Measurements from ENCODE around the gene HELQ. TPM values are rescaled to one million over a fixed set of nuclear protein-coding genes. Genes with fewer than 3 reads are reported as not detected.

Gene HELQ
- total RNA-seq, 4 donors from 2014 or later = 7.8 to 15.9 (median 12.3) TPM

DNA sequence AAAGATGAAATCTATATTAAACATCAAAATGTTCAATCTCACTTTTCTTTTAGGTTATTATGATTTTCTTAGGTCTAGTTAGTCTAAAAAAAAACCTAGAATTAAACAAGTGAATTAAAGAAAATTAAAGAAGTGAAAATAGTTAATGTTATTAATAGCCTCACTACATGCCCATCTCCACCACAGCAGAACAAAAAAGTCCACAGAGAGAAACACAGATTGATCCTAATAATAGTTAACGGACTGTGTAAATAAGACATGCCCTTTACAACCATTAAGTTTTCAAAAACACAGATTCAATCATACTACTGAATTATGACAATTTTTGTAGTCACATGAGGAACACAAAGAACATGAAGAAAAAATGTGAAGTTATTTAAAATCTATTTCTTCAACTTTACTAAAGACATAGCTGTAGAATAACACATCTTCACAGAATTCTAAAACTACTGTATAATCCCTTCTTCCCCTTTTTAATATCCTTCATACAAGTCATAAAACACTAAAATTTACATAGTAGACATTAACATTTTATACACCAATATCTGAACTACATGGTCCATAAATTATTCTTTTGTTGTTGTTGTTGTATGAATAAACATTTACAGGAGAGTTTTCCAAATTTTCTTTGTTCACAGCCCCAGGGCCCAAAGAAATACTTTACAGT, 15.3 kb downstream of the HELQ start:
- Histone ChIP-seq H3K27me3 (no peaks in the 10 kb centered on the region), H3K36me3 (peaks cover 41 to 88% (median 62%) of the 10 kb centered on the region in 4 donors), H3K27ac (replicated peaks in 1 of 4) (no peak overlapping the region), H3K4me1 (no peaks in the 10 kb centered on the region), H3K4me3 (no peak overlapping the region), H3K9me3 (no peaks in the 10 kb centered on the region)
- TF ChIP-seq POLR2A (IDR thresholded peaks at IDR 0.05; ENCODE audit: low read depth) = no peak
- TF ChIP-seq EP300 (IDR thresholded peaks at IDR 0.05) = no peak
- TF ChIP-seq, protein P1, sequence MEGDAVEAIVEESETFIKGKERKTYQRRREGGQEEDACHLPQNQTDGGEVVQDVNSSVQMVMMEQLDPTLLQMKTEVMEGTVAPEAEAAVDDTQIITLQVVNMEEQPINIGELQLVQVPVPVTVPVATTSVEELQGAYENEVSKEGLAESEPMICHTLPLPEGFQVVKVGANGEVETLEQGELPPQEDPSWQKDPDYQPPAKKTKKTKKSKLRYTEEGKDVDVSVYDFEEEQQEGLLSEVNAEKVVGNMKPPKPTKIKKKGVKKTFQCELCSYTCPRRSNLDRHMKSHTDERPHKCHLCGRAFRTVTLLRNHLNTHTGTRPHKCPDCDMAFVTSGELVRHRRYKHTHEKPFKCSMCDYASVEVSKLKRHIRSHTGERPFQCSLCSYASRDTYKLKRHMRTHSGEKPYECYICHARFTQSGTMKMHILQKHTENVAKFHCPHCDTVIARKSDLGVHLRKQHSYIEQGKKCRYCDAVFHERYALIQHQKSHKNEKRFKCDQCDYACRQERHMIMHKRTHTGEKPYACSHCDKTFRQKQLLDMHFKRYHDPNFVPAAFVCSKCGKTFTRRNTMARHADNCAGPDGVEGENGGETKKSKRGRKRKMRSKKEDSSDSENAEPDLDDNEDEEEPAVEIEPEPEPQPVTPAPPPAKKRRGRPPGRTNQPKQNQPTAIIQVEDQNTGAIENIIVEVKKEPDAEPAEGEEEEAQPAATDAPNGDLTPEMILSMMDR (IDR thresholded peaks at IDR 0.05) = no peak
- no peak for TF ChIP-seq POLR2AphosphoS5 (IDR thresholded peaks at IDR 0.05)
- intact Hi-C loops (cut with DNase I) = no loop called here
- 93% methylated on average over 1 of the region's 1 CpG for WGBS
- no peak for DNase-seq (ENCODE audit: extremely low spot score)

DNA sequence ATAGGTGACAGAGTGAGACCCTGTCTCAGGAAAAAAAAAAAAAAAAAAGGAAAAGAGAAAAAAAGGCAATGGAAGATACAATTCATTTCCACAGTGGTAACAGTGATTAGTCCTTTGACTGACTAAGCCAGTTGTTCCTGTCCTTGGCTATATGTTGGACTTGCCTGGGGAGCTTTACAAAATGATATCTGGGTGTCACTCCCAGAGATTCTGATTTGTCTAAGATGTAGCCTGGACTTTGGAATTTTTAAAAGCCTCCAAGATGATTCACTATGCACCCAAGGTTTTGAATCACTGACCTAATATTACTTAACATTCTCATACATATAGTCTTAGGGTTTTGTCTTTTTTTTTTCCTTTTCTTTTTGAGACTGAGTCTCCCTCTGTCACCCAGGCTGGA, 16.9 kb downstream of the HELQ start:
- Histone ChIP-seq H3K27ac (replicated peaks in 1 of 4) (no peak overlapping the region), H3K27me3 (no peaks in the 10 kb centered on the region), H3K36me3 (peaks cover 34 to 82% (median 55%) of the 10 kb centered on the region in 4 donors), H3K9me3 (no peaks in the 10 kb centered on the region), H3K4me3 (no peak overlapping the region), H3K4me1 (no peaks in the 10 kb centered on the region)
- intact Hi-C loops (cut with DNase I) = no loop called here
- TF ChIP-seq POLR2AphosphoS5 (IDR thresholded peaks at IDR 0.05) (no peak), POLR2A (IDR thresholded peaks at IDR 0.05; ENCODE audit: low read depth) (no peak), EP300 (IDR thresholded peaks at IDR 0.05) (no peak)
- TF ChIP-seq, protein P1 (IDR thresholded peaks at IDR 0.05) = no peak
- no peak for DNase-seq (ENCODE audit: extremely low spot score)

DNA sequence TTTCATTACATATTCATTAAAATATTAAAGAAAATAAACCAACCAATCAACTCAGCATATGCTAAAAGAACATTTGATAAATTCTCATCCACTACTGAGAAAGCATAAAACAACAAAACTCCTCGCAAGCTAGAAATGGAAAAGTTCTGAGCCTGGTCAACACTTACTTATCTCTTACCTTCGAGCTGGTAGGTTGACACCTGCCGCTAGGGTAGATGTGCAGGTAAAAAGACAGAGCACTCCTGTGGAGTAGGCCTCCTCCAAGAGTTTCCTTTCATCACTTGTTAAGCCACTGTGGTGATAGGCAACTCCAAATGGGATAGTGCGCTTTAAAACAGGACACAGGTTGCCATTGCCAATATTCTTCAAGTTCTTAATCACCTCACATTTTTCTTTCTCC, 18.9 kb downstream of the HELQ start:
- no peak overlapping the region for H3K27ac ChIP-seq (replicated peaks in 1 of 4)
- no peaks in the 10 kb centered on the region for H3K9me3 ChIP-seq
- intact Hi-C loops (cut with DNase I) = no loop called here
- TF ChIP-seq, protein P1 (IDR thresholded peaks at IDR 0.05) = no peak
- TF ChIP-seq POLR2AphosphoS5 (IDR thresholded peaks at IDR 0.05) = no peak
- no peak for TF ChIP-seq POLR2A (IDR thresholded peaks at IDR 0.05; ENCODE audit: low read depth)
- no peak for TF ChIP-seq EP300 (IDR thresholded peaks at IDR 0.05)
- H3K36me3 ChIP-seq = peaks cover 23 to 75% (median 45%) of the 10 kb centered on the region in 4 donors
- 97% methylated on average over 4 of the region's 4 CpGs for WGBS
- DNase-seq (ENCODE audit: extremely low spot score) = no peak
- H3K4me3 ChIP-seq = no peak overlapping the region
- H3K4me1 ChIP-seq = no peaks in the 10 kb centered on the region
- H3K27me3 ChIP-seq = no peaks in the 10 kb centered on the region

DNA sequence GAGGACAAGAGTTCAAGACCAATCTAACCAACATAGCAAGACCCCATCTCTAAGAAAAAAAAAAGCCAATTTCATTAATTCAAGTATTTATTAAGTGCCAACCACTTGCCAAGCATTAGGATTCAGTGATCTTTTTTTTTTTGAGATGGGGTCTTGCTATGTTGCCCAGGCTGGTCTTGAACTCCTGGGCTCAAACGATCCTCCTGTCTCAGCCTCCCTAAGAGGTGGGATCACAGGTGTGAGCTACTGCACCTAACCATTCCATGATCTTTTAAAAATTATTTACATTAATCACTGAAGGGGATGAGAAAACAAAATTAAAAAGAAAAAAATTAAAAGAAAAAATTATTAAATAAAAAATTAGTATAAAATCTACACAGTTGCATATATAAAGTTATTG, 24.4 kb downstream of the HELQ start:
- H3K36me3 ChIP-seq = peaks cover 20 to 68% (median 51%) of the 10 kb centered on the region in 4 donors
- intact Hi-C loops (cut with DNase I) = no loop called here
- no peak for DNase-seq (ENCODE audit: extremely low spot score)

More for the DNA sequence above, 24.4 kb downstream of the HELQ start:
- TF ChIP-seq EP300 (IDR thresholded peaks at IDR 0.05) (no peak), POLR2A (IDR thresholded peaks at IDR 0.05; ENCODE audit: low read depth) (no peak), POLR2AphosphoS5 (IDR thresholded peaks at IDR 0.05) (no peak)
- TF ChIP-seq, protein P1 (IDR thresholded peaks at IDR 0.05) = no peak
- Histone ChIP-seq H3K9me3 (no peaks in the 10 kb centered on the region), H3K27me3 (no peaks in the 10 kb centered on the region), H3K4me3 (no peak overlapping the region), H3K4me1 (no peaks in the 10 kb centered on the region), H3K27ac (replicated peaks in 1 of 4) (no peak overlapping the region)
- 100% methylated on average over 1 of the region's 1 CpG for WGBS
